GF-D8 (cell line): ENCODE measurements around the gene CAMKMT.
"Not testable (repeated sequence)": the region's sequence is repeated elsewhere in the genome, so short reads cannot be mapped to it uniquely, and the experiment has no call there.

Source experiments
- DNase-seq: peaks from one replicate; lab custom pipeline; 2025; lab: John Stamatoyannopoulos, UW

The CAMKMT gene

DNA sequence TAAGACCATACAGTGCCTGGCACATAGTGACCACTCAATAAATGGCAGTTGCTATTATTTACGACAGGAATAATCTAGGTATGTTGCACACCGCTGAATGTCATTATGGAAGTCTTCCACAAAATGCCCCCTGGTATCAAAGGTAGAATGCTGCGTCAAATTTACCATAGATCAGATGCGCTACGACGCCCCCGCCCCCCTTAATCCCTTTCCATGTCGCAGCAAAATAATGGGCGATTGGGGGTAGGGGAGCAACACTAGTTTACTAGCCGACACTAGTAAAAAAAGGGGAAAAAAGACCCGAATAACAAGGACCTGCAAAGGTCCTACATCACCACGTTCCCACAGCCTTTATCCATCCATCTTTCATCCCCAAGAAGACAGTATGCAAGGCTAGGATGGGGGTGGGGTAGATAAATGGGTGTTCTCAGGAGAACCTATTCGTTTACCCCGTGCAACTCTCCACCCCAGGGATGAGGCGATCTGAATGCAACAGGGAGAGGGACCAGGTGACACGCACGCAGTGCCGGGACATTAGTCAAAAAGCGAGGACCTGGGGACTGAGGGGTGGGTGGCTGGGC is 908 bp upstream of the CAMKMT start:
- DNase-seq: no peak

DNA sequence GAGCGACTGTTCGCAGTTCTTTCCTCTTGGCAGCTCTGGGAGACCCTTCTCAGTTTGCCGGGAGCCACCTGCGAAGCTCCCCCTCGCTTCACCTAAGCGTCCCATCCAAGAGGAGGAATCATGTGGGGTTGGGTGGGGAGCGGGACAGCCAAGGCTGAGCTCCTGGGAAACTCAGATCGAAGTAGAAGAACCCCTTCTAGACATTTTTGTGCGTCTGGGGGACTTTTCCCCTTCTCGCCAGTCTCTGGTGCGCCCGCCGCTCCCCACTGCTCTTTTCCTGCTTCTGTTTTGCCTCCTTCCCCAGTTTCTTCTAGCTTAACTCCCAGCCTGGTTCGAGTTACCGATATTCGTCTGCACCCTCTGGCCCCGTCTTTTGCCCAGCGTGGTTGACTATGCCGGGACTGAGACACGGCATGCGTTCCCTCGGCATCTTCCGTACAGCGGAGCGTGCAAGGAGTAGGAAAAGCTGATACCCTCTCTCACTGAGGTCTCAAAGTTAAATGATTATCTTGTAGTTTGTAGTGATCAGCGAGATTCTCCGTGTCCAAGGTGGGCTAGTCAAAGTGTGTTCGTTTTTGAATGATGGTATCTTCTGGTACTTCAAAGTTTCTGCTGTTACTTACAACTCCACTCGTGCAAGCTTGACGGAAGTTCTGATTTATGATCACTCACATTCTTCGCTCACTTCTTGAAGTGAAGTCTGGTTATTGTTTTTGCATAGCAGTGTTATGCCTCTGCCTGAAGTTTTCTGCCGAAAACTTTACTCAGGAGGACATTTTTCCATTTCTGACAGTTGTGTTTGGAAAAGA is 664 bp downstream of the CAMKMT start:
- DNase-seq: peak; percentile 33

DNA sequence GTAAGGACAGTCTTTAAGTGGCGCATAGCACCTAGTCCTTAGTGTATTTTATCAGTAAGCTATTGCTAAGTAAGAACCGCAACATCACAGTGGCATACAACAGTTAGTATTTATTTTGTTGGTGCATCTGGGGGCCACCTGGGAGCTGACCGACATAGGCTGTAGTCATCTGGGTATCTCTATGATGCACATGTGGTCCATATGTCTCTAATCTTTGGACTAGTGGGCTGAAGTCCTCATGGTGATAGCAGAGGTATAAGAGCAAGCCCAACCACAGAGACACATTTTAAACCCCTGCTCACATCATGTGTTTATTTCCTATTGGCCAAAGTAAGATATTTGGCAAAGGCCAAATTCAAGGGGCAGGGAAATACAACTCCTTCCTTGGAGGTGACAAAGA is 2.9 kb downstream of the CAMKMT start:
- no peak for DNase-seq

DNA sequence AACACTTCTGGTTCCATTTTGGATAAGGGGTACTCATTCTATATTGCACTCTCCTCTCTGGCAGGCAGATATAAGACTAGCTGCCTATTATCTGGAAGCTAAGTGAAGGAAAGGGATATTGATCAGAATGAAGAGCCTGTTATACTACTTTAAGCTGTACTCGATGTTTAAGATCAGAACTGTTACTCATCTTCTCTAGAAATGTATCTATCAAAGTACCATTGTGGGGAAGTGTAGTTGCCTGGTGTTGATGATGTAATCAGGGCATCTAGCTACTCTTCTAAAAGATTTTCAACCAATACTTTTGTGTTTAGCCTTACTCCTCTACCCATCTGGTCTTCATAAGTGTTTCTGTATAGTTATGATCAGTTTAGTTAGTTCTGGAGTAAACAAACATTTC is 5.8 kb downstream of the CAMKMT start:
- no peak for DNase-seq

DNA sequence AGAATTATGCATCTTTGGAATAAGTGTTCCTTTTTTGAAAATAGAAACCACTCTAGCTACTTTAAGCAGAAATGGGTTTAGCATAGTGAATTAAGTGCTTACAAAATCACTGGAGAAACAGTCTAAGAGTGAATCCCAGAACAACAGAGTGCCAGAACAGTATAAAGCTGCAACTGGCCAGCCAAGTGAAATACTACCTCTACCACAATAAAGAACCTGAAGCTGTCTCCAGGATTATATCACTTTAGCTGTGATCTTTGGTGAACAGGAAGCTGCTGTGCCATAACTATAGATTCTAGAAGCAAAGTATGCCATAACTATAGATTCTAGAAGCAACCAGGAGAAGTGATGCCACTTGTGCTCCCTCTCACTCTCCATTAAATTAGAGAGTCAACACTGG is 7.6 kb downstream of the CAMKMT start:
- DNase-seq: no peak

DNA sequence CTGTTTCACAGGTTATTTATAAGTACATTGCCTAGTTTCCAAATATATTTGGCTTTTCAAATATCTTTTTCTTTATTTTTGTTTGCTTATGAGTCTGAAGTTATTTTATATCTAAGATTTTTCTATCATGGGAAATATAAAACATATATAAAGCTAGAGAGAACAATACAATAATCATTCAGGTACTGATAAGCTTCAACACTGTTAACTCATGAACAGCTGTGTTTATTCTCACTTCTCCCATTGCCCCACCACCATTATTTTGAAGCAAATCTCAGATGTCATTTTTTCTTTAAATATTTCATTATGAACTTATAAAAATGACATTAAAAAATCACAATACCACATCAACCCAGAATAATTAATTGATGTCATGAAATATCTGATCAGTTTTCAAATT is 9.7 kb downstream of the CAMKMT start:
- no peak for DNase-seq

DNA sequence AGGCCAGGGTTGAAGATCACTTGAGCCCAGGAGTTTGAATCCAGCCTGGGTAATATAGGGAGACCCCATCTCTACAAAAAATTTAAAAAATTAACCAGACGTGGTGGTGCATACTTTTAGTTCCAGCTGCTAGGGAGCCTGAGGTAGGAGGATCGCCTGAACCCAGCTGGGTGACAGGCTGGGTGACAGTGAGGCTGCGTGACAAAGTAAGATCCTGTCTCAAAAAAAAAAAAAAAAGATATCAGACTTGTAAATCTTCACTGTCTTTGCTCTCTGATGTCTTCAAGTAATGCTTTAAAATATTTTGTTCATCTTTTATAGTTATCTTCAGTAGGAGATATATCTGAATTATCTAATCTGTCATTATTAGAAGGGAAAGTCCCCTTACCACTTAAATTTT is 10.5 kb downstream of the CAMKMT start:
- DNase-seq: no peak

DNA sequence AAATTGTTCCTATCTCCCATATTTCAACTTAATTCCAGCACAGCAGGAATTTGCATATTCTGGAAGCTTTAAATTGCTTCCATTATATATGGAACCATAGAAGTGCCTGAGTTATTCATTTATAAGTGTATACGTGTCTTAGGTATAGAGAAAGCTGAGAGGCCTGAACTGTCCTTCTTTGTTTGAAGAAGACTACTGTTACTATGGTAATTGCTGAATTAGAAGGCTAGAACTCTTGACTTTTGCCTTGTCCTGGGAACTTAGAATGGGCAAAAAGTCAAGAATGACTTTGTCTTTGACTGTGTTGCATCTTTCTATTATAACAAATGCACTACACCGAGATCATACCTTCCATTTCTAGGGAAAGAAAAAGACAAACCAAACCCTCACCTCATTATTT is 15.7 kb downstream of the CAMKMT start:
- no peak for DNase-seq

DNA sequence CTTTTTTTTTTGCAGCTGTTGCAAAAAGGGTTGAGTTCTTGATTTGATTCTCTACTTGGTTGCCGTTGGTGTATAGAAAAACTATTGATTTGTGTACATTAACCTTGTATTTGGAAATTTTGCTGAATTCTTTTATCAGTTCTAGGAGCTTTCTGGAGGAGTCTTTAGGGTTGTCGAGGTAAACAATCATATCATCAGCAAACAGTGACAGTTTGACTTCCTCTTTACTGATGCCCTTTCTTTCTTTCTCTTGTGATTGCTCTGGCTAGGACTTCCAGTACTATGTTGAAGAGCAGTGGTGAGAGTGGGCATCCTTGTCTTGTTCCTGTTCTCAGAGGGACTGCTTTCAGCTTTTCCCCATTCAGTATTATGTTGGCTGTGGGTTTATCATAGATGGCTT is 23.5 kb downstream of the CAMKMT start:
- not testable (repeated sequence) for DNase-seq

DNA sequence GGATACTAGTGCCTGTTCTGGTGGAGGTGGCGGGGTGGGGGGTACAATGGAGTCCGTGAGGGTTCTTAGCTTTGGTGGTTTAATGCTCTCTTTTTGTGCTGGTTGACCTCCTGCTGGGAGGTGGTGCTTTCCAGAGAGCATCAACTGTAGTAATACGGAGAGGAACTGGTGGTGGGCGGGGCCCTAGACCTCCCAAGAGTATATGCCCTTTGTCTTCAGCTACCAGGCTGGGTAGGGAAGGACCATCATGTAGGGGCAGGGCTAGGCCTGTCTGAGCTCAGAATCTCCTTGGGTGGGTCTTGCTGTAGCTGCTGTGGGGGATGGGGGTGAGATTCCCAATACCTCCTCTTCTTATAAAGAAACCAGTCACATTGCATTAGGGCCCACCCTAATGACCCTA is 27.1 kb downstream of the CAMKMT start:
- no peak for DNase-seq

DNA sequence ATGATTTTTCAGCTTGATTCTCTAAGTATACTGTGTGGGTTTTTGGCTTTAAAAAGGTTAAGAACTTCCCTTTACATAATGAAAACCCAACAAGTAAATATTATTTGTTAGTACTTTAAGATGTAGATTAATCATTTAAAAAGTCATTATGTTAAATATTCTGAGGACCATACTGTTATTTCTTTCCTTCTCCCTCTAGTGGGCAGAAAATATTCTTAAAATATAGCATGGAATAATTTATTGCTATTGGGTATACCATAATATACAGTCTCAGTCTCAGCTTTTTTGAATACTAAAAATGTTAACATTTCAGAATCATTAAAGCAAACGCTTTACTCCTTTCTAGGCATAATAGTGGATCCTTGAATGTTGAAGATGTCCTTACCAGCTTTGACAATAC is 28.1 kb downstream of the CAMKMT start:
- DNase-seq: no peak

DNA sequence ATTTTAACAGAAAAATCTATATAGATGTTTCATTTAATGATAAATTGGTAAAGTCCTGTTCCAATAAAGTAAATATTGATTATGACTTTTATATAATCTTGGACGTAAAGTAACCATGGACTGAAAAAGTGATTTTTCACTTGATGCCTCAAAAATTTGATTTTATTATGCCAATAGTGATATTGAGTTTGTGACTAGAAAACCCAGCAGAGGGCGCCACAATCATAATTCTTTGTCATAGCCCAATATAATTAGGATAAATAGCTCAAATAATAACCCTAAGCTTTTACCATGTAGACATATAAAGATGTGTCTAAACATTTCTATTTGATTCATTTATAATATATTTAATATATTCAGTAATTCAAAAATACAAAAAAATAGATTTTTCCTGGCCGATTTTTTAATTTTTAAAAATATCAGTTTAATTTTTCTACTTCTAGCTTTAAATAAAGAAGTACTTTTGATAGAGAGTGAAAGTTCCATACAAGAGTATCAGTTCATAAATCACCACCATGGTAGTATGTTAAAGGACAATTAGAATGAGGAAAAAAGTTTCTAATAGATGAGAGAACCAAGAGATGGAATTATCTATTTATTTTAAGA is 30.7 kb downstream of the CAMKMT start:
- DNase-seq: no peak

DNA sequence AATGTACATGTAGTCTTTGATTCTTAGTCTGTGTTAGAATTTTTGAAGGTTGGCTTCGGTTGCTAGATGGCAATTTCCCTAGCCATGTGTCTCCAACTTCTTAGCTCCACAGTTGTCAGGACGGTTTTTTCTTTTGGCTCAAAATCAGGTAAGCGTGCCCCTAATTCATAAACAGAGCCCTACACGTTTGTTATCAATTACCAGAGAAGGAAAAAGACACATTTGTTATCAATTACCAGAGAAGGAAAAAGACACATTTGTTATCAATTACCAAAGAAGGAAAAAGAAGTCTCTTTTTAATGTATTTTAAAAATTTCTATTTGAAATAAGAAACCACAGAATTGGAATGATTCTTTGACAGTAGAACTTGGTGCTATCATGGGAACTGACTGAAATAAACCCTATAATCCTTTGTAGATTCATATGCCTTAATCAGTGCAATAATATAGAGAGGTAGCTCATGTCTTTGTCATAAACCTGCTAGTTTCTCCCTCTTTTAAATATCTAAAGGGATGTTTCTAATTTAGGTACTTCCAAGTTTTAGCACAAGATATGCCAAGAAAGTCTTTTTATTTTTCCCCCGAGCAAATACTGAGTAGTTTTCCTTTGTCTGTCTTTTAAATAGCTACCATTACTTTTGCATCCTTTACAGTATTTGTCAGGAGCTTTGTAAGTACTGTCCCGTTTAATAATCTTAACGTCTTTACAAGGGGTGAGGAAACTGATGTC is 35.9 kb downstream of the CAMKMT start:
- DNase-seq: no peak

DNA sequence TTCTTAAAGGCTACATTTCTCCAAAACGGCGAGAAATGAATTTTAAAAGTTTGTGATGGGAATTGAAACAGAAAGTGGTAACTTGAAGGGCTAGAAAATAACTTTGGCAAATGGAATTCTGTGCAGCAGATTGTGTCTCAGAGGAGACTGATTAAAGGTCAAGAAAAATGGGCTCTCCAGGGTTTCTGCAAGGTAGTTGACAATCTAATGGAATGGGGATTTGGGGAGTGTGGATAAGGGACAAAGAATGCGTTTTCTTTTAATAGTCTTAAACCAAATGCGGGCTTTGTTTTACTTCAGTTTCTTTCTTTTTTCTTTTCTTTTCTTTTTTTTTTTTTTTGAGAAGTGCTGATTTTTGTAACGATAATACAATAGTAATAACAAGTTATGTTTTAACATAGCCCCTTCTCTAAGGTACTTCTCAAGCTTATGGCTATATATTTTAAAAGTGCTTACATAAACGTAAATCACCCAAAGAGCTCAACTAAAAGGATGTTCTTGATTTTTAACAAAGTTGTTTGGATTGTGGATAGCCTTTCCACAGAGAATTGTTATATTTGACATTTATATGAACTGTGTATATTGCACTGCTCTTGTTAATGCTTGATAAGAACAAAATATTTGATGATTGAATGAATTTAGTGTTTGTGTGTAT is 36.6 kb downstream of the CAMKMT start:
- DNase-seq: no peak

DNA sequence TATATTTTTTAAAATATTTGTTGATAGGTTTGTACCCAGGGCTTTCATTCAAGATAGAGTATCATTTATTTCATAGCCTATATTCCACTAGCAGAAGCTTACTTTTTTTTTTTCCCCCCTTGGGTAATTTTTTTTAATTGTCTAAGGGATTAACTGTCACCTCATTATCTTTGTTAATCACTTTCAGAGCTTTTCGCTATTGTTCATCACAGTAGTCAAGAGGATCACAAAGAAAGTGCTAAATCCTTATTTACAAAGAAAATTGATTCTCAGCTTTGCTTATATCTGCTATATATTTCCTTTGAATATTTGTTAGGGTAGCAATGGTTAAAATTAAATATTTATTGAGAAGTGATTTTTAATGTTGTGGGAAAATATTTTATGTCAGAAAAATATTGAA is 59.0 kb downstream of the CAMKMT start:
- no peak for DNase-seq

DNA sequence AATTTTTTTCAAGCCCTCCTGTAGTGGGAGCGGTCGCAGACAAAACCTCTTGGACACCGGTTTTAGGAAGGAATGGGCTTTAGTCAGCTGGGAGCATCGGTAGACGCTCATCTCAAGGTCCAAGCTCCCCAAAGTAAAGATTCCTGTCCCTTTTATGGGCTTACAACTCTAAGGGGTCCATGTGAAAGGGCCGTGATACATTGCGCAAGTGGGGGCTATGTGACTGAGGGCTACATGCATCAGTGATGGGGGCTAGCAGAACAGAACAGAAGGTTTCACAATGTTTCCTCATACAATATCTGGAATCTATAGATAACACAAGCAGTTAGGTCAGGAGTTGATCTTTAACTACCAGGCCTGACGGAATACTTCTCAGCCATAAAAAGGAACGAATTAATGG is 62.5 kb downstream of the CAMKMT start:
- no peak for DNase-seq

DNA sequence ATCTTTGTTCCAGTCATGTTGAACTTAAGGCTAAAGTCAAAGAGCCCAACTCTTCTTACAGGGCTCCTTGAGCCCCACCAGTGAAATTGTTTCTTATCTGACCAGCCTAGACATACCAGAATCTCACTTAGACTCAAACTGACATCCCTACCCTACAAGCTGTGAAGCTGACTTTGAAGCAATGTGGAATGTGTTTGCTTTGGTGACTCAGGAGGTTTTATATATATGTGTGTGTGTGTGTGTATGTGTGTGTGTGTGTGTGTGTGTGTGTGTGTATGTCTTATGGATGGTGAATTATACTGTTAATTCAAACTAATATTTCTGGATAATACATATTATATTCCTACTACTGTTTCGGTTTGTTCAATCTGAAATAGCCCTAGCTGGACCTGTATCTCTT is 67.3 kb downstream of the CAMKMT start:
- DNase-seq: no peak

DNA sequence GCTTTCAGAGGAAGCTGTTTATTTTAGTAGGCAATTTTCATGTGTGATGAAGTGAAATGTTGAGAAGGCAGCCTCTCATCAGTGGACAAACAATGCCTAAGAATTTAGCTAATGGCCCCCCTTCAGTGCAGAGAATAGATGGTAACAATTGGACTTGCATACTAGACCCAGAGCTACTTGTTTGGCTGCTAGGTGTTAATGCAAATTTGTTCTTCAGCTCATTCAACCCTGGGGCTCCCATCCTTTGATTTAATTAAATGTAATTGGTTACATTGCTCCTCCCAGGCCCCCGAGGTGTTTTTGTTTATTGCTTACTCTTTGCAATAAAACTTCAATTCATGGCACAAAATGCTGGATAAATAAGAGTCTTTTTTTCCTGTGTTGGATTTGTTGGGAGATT is 68.6 kb downstream of the CAMKMT start:
- DNase-seq: no peak

DNA sequence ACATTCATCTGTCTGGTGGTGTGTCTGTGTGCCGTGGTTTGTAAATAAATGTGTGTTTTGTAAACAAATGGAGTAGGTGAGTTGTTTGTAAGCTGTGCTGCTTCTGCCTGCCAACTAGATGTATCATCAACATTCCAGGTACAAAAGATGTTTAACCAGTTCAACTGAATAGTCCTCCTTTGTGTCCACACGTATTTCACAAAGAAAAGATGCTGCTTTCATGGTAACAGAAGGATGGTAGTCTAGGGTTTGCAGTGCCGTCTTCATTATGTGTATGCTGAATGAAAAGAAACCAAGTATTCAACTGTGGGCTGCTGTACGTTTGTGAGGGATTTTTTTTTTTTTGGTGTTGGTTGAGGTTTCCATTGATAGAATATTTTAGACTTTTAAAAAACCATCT is 72.1 kb downstream of the CAMKMT start:
- DNase-seq: no peak

DNA sequence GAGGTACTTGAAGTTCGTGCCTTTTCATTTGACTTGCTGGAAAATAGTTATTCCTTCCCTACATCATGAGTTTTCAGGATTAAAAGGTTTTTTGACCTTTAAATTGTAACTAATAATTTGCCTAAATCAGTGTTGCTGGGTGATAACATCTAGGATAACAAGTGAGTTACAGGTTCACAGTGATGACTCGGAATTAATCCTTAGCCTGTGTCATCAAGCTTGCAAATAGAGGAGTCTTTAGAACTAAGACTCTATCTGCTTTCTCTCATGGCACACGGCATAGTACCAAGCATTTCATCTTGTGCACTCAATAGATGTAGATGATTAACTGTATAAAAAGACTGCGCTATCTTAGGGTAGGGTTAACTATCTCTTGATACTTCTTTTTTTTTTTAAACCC is 79.5 kb downstream of the CAMKMT start:
- DNase-seq: no peak

DNA sequence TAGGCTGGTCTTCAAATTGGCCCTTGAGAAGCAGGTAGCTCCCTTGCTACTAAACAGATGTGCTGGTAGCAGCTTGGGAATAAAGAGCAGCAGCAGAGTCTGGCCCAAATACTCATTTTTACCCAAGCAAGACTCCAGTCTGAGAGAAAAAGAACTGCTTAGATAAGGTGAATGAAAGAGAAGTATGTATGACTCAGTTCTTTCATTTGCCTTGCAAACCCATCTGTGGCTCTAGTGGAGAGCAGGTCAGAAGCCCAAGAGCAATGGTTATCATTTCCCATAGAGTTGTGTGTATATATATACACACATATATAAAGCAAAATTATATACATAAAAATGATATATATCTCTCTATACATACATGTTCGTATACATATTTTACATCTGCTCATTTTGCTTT is 80.3 kb downstream of the CAMKMT start:
- no peak for DNase-seq

DNA sequence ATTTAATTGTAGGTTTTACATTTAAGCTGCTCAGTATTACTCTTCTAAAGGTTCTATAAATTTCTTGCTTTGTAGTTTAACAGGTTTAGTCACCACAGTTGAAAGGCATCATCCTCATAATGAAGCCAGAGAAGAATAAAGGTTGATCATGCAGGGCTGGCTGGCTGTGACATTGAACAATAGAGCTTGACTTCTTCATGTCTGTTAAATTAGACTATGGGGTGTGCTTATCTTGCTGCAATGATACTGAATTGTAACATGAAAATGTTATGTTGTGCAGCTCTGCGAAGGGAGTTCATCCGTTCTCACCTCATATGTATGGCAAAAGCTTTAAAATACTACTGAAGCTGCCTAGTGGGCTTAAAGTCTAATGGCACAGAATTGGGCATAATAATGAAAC is 81.8 kb downstream of the CAMKMT start:
- DNase-seq: no peak
